Nephron progenitor cell (in vitro differentiated cells): ENCODE results near the gene MOV10L1.
A peak's percentile ranks its signal among the peaks of the same experiment; 100 is the strongest.

Experiments used
- DNase-seq: peaks from one replicate; pipeline ENCODE4 v3.0.0; 2021
- H3K27ac Mint-ChIP-seq: 2 replicates; pipeline ENCODE4 v1.8.0; 2021; ENCODE audit warnings: mild to moderate bottlenecking, moderate library complexity, mixed read lengths
- H3K27me3 Mint-ChIP-seq: 2 replicates; pipeline ENCODE4 v1.8.0; 2021; ENCODE audit warnings: mild to moderate bottlenecking, low read depth, mixed read lengths; ENCODE audit not compliant: poor library complexity
- H3K36me3 Mint-ChIP-seq: 2 replicates; pipeline ENCODE4 v1.8.0; 2021; ENCODE audit warnings: low read depth, mixed read lengths
- H3K4me1 Mint-ChIP-seq: 2 replicates; pipeline ENCODE4 v1.8.0; 2021; ENCODE audit warnings: mixed read lengths
- H3K4me3 Mint-ChIP-seq: 2 replicates; pipeline ENCODE4 v1.8.0; 2021; ENCODE audit warnings: mild to moderate bottlenecking, moderate library complexity, mixed read lengths
- H3K9me3 Mint-ChIP-seq: 2 replicates; pipeline ENCODE4 v1.8.0; 2021; ENCODE audit warnings: mild to moderate bottlenecking, moderate library complexity, mixed read lengths
- CTCF ChIP-seq: fragments of 200-600 bp; sonication (generic); IDR thresholded peaks from 2 replicates; pipeline ENCODE4 v1.5.0; 2021; ENCODE audit warnings: antibody characterized with exemption

MOV10L1 gene

GRCh38 chr22:50058061-50058905 lies 31.5 kb upstream of the MOV10L1 start, which contains the start of gene TTLL8:
TSS of gene TTLL8 (minus strand) at chr22:50058298.
- Mint-ChIP-seq H3K9me3 (peaks cover 11% of the 10 kb centered on the region), H3K27ac (no peak within 1 kb of the TSS), H3K4me3 (peak within 1 kb of the TSS; percentile 76), H3K4me1 (peaks cover 51% of the 10 kb centered on the region), H3K36me3 (peaks cover 9% of the 10 kb centered on the region), H3K27me3 (peaks cover 19% of the 10 kb centered on the region)
- TF ChIP-seq CTCF, result no peak
- DNase-seq, result peak; percentile 56

- H3K27ac Mint-ChIP-seq, result peak overlapping the region; percentile 90
Observed at GRCh38 chr22:50058906-50059880, 30.6 kb upstream of the MOV10L1 start.

GRCh38 chr22:50059881-50060262 lies 29.9 kb upstream of the MOV10L1 start:
- no peak for DNase-seq
- H3K36me3 Mint-ChIP-seq, result no peaks in the 10 kb centered on the region
- H3K4me3 Mint-ChIP-seq, result peak overlapping the region; percentile 76
- H3K9me3 Mint-ChIP-seq, result no peaks in the 10 kb centered on the region
- H3K4me1 Mint-ChIP-seq, result peaks cover 60% of the 10 kb centered on the region
- H3K27ac Mint-ChIP-seq, result peak overlapping the region; percentile 90
- H3K27me3 Mint-ChIP-seq, result peaks cover 13% of the 10 kb centered on the region
- no peak for TF ChIP-seq CTCF

More at GRCh38 chr22:50058906-50059880, 30.6 kb upstream of the MOV10L1 start:
- H3K36me3 Mint-ChIP-seq, result no peaks in the 10 kb centered on the region
- peak; percentile 74 for DNase-seq
- H3K27me3 Mint-ChIP-seq, result peaks cover 13% of the 10 kb centered on the region
- H3K4me1 Mint-ChIP-seq, result peaks cover 54% of the 10 kb centered on the region
- peaks cover 2% of the 10 kb centered on the region for H3K9me3 Mint-ChIP-seq
- H3K4me3 Mint-ChIP-seq, result peak overlapping the region; percentile 76
- peak; percentile 2 for TF ChIP-seq CTCF

DNA sequence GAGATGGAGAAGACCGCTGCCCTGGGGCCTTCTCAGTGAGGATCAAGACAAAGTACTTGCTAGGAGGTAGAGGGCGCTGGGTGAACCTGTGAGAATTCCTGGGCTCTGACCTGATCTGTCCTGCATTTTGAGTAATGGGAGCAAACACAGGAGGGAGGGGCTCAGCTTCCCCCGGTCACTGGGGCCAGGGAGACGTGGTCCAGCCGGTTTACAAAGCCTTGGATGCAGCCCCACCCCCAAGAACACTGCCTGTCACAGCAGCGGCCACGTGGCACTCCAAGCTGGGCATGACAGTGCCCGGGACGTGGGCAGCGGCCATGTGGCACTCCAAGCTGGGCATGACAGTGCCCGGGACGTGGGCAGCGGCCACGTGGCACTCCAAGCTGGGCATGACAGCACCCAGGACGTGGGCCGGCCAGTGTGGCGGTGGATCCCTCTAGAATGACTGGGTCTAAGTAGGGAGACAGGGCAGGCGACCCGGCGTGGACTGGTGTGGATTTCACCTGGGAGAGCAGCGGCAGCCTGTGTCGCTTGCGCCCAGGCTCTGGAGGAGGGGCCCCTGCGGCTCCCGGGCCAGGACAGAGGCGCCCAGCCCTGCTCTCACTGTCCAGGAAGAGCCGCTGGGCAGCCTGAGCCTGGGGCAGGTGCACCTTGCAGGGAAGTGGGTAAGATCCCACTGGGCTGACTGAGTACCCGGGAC lies 29.2 kb upstream of the MOV10L1 start:
- DNase-seq, result no peak
- no peak overlapping the region for H3K27ac Mint-ChIP-seq
- H3K9me3 Mint-ChIP-seq, result no peaks in the 10 kb centered on the region
- H3K4me3 Mint-ChIP-seq, result peak overlapping the region; percentile 76
- no peaks in the 10 kb centered on the region for H3K36me3 Mint-ChIP-seq
- H3K27me3 Mint-ChIP-seq, result peaks cover 13% of the 10 kb centered on the region
- peaks cover 60% of the 10 kb centered on the region for H3K4me1 Mint-ChIP-seq
- no peak for TF ChIP-seq CTCF

GRCh38 chr22:50061141-50061823 lies 28.5 kb upstream of the MOV10L1 start:
- H3K4me3 Mint-ChIP-seq, result peak overlapping the region; percentile 54
- peaks cover 57% of the 10 kb centered on the region for H3K4me1 Mint-ChIP-seq
- no peak for TF ChIP-seq CTCF
- H3K27ac Mint-ChIP-seq, result no peak overlapping the region
- no peaks in the 10 kb centered on the region for H3K9me3 Mint-ChIP-seq
- peaks cover 9% of the 10 kb centered on the region for H3K27me3 Mint-ChIP-seq
- no peak for DNase-seq
- H3K36me3 Mint-ChIP-seq, result no peaks in the 10 kb centered on the region
